ENCODE results near the gene INSYN2A.

Gene INSYN2A

DNA sequence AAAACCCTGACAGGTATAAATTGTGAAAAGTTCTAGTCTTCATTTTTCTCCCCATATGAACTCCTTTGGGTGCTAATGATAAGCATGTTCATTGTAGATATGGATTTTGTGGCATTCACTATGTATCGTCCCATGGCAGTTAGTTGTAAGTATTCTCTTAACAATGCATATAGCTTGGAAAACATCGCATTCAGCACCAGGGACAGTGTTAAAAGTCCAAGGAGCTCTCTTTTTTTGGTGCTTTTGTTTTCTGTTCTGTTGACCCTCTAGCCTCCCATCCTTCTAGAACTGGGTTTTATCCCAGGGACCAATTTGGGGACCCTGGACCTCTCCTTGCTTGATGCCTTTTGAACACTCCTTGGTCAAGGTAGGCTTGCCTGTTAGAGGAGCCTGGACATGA lies 37.7 kb downstream of the INSYN2A start:
- TF ChIP-seq, protein P1, sequence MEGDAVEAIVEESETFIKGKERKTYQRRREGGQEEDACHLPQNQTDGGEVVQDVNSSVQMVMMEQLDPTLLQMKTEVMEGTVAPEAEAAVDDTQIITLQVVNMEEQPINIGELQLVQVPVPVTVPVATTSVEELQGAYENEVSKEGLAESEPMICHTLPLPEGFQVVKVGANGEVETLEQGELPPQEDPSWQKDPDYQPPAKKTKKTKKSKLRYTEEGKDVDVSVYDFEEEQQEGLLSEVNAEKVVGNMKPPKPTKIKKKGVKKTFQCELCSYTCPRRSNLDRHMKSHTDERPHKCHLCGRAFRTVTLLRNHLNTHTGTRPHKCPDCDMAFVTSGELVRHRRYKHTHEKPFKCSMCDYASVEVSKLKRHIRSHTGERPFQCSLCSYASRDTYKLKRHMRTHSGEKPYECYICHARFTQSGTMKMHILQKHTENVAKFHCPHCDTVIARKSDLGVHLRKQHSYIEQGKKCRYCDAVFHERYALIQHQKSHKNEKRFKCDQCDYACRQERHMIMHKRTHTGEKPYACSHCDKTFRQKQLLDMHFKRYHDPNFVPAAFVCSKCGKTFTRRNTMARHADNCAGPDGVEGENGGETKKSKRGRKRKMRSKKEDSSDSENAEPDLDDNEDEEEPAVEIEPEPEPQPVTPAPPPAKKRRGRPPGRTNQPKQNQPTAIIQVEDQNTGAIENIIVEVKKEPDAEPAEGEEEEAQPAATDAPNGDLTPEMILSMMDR (IDR thresholded peaks at IDR 0.05; ENCODE audit: low read depth, low read length): no peak
- no peak overlapping the region for H3K4me3 ChIP-seq (replicated peaks in 1 of 2; ENCODE audit: low read depth in 2 of 2, low read length in 2 of 2)
- no peak for DNase-seq (ENCODE audit: low read depth in 2 of 2)

DNA sequence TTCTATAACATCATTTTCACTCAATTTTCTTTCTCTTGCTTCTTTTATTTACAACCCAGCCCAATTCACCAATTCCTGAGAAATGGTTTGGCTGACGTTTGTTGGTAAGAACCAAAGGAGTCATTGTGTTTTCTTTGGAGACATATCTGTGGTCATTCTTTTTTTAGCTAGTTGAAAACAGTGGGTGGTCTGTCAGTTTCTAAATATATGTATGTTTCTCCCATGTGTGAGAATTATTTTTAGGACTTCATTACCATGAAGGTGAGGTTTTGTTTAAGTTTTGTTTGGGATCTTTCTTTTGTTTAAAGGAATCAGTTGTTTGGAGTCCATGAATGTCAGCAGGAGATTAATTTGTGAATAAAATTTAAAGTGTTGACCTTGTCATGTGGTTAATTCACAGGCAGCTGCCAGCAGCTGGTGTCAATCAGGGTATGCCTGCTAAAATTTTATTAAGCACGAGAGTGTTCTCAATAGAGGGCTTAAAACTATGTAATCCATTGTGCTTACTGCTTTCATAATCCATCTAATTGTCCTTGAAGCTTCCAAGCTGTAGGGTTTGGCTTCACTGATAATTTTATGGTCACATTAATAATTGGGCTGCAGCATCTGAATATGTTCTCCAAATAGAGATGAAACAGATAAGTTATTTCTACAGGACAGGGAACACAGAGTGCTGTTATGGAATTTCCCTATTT lies 38.7 kb downstream of the INSYN2A start:
- H3K4me3 ChIP-seq (replicated peaks in 1 of 2; ENCODE audit: low read depth in 2 of 2, low read length in 2 of 2): no peak overlapping the region
- TF ChIP-seq, protein P1 (IDR thresholded peaks at IDR 0.05; ENCODE audit: low read depth, low read length): no peak
- DNase-seq (ENCODE audit: low read depth in 2 of 2): peak in 1 of 2 donors; percentile 25

DNA sequence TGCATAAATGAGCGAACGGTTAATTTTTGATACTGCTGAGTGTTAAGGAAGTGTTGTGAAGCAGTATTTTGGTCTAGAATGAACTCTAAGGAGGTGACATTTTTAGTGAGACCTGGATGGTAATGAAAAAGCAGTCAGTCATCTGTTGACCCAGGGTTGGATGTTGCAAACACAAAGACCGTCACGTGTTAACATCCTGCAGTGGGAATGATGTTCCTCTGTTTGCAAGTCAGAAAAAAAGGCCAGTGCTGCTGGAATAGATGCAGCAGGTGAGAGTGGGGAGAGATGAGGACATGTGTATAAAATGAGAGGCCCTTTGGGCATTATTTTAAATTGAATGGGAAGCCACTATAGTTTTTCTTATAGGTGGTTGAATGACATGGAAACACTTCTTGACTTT lies 39.3 kb downstream of the INSYN2A start:
- TF ChIP-seq, protein P1 (IDR thresholded peaks at IDR 0.05; ENCODE audit: low read depth, low read length): no peak
- H3K4me3 ChIP-seq (replicated peaks in 1 of 2; ENCODE audit: low read depth in 2 of 2, low read length in 2 of 2): no peak overlapping the region
- DNase-seq (ENCODE audit: low read depth in 2 of 2): no peak

DNA sequence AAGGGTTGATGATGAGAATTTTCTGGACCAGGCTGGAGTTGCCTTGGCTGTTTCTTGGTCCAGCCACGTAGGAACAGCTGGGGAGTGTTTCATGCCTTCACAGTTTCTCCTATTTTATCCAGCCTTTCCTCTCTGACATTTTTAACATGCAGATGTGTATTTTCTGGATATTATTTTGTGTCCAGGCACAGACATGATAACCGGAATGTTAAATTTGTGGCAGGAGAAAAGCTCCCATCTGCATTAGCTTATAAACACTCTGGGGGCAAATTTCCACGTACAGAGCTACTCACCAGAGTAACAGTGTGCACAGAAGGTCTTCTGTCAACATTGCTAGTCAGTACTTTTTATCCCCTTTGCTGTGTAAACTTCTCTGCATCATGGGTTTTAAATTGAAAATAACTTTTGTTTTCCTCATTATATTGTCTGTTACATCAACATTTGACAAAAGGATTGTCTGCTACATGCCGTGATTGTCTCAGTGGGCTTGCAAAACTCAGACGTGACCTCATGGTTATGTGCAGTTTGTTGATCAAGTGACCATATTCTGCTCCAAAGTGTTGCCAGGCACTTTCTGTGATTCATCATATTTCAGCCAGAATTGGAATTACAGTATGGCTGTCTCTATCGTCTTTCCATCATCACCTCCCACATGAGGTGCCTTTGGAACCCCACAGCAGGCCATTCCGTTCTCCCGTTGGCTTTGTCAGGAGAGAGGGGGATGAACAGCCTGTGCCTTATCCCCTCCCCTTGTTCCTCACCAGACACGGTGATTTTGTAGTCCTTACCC lies 41.4 kb downstream of the INSYN2A start:
- peak; percentile 66 to 92 for DNase-seq (ENCODE audit: low read depth in 2 of 2)
- H3K4me3 ChIP-seq (replicated peaks in 1 of 2; ENCODE audit: low read depth in 2 of 2, low read length in 2 of 2): no peak overlapping the region
- TF ChIP-seq, protein P1 (IDR thresholded peaks at IDR 0.05; ENCODE audit: low read depth, low read length): no peak

DNA sequence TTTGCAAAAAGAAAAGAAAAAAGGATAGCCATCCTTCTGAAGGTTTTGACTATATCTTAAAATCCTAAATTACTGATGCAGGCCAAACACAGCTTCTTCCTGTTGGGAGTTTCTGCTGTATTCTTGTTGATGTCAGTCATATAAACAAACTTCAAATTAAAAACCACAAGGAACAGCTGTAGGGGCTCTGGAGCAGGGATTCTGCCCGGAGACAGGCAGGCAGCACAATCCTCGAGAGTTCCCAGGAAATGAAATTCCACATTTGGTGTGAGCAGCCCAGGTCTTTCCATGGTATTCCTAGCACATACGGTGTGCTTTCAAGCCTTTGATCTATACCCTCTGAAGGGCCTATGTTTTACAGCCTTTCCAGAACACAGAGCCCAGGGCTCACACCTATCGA lies 43.2 kb downstream of the INSYN2A start:
- no peak overlapping the region for H3K4me3 ChIP-seq (replicated peaks in 1 of 2; ENCODE audit: low read depth in 2 of 2, low read length in 2 of 2)
- TF ChIP-seq, protein P1 (IDR thresholded peaks at IDR 0.05; ENCODE audit: low read depth, low read length): no peak
- no peak for DNase-seq (ENCODE audit: low read depth in 2 of 2)

DNA sequence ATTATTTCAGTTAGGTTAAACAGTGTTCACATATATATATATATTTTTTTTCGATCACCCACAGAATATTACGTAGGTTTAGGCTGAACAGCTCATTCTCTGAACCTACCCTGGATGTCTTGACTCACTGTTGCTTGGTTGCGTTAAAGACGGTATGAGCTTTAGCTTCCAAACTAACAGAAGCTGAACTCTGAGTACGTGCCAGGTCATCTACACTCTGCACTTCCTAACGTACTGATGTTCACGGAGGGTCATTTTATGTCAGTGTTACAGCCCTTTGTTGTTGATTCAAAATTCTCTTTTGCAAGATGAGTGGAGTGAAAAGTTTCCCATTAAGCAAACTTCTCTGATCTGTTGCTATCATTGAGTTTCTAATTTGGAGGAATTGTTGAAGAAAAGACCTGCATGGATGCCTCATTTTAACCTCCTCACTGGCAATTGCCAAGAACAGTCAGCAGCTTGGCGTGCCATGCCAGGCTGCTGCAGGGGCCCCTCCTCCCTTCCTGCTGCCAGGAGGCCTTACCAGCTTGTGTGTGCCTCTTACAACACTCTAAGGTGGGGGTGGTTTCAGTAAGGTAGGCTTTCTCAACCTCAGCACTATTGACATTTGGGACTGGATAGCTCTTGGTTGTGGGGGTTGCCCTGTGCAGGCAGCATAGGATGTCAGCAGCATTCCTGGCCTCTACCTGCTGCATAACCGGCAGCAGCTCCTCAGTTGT lies 44.3 kb downstream of the INSYN2A start:
- DNase-seq (ENCODE audit: low read depth in 2 of 2): peak in 1 of 2 donors; percentile 35
- H3K4me3 ChIP-seq (replicated peaks in 1 of 2; ENCODE audit: low read depth in 2 of 2, low read length in 2 of 2): no peak overlapping the region
- TF ChIP-seq, protein P1 (IDR thresholded peaks at IDR 0.05; ENCODE audit: low read depth, low read length): no peak

All from cardiac fibroblast (primary cell).